WTC11 (cell line): ENCODE data around the gene RGS7. TPM values are rescaled to one million over a fixed set of nuclear protein-coding genes. Genes with fewer than 3 reads are reported as not detected.

Source experiments
- ATAC-seq: fragments of 200-7000 bp; cut with Tn5 transposase; 2 replicates; pipeline ENCODE4 v1.10.0; 2021; ENCODE audit warnings: mild to moderate bottlenecking, moderate library complexity
- CTCF ChIA-PET: fragments of 300-600 bp; sonication (Branson Sonifier 250); formaldehyde crosslinking; loops from one replicate; lab custom pipeline; 2021; ENCODE audit warnings: antibody characterized with exemption; lab: Charles Lee
- POLR2A ChIA-PET: fragments of 350-600 bp; sonication (Branson Sonifier 250); formaldehyde crosslinking; loops from one replicate; lab custom pipeline; 2021; ENCODE audit warnings: antibody characterized with exemption; lab: Charles Lee
- DNase-seq: peaks from one replicate; pipeline ENCODE4 v3.0.0; 2021; ENCODE audit warnings: low spot score
- H3K27ac Mint-ChIP-seq: 2 replicates; pipeline ENCODE4 v1.8.0; 2021; ENCODE audit warnings: mixed read lengths
- H3K27me3 Mint-ChIP-seq: 2 replicates; pipeline ENCODE4 v1.8.0; 2021; ENCODE audit warnings: low read depth, mild to moderate bottlenecking, moderate library complexity, mixed read lengths
- H3K36me3 Mint-ChIP-seq: 2 replicates; pipeline ENCODE4 v1.8.0; 2021; ENCODE audit warnings: mixed read lengths
- H3K4me1 Mint-ChIP-seq: 2 replicates; pipeline ENCODE4 v1.8.0; 2022; ENCODE audit warnings: mixed read lengths
- H3K4me3 Mint-ChIP-seq: 2 replicates; pipeline ENCODE4 v1.8.0; 2021; ENCODE audit warnings: mild to moderate bottlenecking, moderate library complexity, mixed read lengths
- H3K9me3 Mint-ChIP-seq: 2 replicates; pipeline ENCODE4 v1.8.0; 2021; ENCODE audit warnings: mixed read lengths
- ELF4 ChIP-seq: sonication (generic); formaldehyde crosslinking; IDR thresholded peaks from 2 replicates; pipeline ENCODE4 v1.8.1; 2022; ENCODE audit warnings: low read depth, mild to moderate bottlenecking, moderate library complexity, missing genetic modification reagents
- GTF2I ChIP-seq: fragments of 250-450 bp; sonication (Bioruptor Pico); conservative IDR thresholded peaks from 2 replicates; pipeline ENCODE4 v1.4.0; 2021; ENCODE audit warnings: mild to moderate bottlenecking
- KAT7 ChIP-seq: sonication (generic); formaldehyde crosslinking; IDR thresholded peaks from 2 replicates; pipeline ENCODE4 v1.8.1; 2023; ENCODE audit warnings: missing genetic modification reagents, mild to moderate bottlenecking, borderline replicate concordance
- MXD4 ChIP-seq: fragments of 250-450 bp; sonication (Bioruptor Pico); IDR thresholded peaks from 2 replicates; pipeline ENCODE4 v1.8.0; 2021; ENCODE audit warnings: mild to moderate bottlenecking, moderate library complexity, borderline replicate concordance
- NFYB ChIP-seq: sonication (generic); formaldehyde crosslinking; conservative IDR thresholded peaks from 2 replicates; pipeline ENCODE4 v1.8.0; 2022; ENCODE audit warnings: low read depth, missing genetic modification reagents
- RELA ChIP-seq: sonication (generic); formaldehyde crosslinking; IDR thresholded peaks from 2 replicates; pipeline ENCODE4 v1.8.1; 2022; ENCODE audit warnings: missing genetic modification reagents, mild to moderate bottlenecking, borderline replicate concordance
- SOX15 ChIP-seq: fragments of 250-450 bp; sonication (Bioruptor Pico); IDR thresholded peaks from 2 replicates; pipeline ENCODE4 v1.9.0; 2021; ENCODE audit warnings: mild to moderate bottlenecking
- TCF7 ChIP-seq: sonication (generic); formaldehyde crosslinking; IDR thresholded peaks from 2 replicates; pipeline ENCODE4 v1.8.0; 2022; ENCODE audit warnings: mild to moderate bottlenecking, low read depth, missing genetic modification reagents, moderate library complexity
- ZNF219 ChIP-seq: sonication (generic); formaldehyde crosslinking; IDR thresholded peaks from 2 replicates; pipeline ENCODE4 v1.8.0; 2023; ENCODE audit warnings: missing genetic modification reagents, mild to moderate bottlenecking, borderline replicate concordance
- ZNF232 ChIP-seq: sonication (generic); formaldehyde crosslinking; IDR thresholded peaks from 2 replicates; pipeline ENCODE4 v1.8.0; 2022; ENCODE audit warnings: mild to moderate bottlenecking, missing genetic modification reagents
- ZNF423 ChIP-seq: fragments of 250-450 bp; sonication (Bioruptor Pico); IDR thresholded peaks from 2 replicates; pipeline ENCODE4 v2.1.2; 2022; ENCODE audit warnings: mild to moderate bottlenecking, moderate library complexity
- total RNA-seq: library from RNA; stranded (reverse); gene quantifications from 3 replicates; pipeline ENCODE4 v1.2.3, GENCODE V29; 2021
- TF ChIP-seq, protein P1 (sequence below): sonication (generic); formaldehyde crosslinking; IDR thresholded peaks from 2 replicates; pipeline ENCODE4 v1.8.1; 2022; ENCODE audit warnings: low read depth, mild to moderate bottlenecking, moderate library complexity, missing genetic modification reagents, borderline replicate concordance
- TF ChIP-seq, protein P2 (sequence below): fragments of 250-450 bp; sonication (Bioruptor Pico); IDR thresholded peaks from 2 replicates; pipeline ENCODE4 v1.9.0; 2021; ENCODE audit warnings: mild to moderate bottlenecking
- TF ChIP-seq, protein P3 (sequence below): sonication (generic); formaldehyde crosslinking; IDR thresholded peaks from 2 replicates; pipeline ENCODE4 v1.8.0; 2023; ENCODE audit warnings: missing genetic modification reagents
- TF ChIP-seq, protein P4 (sequence below): fragments of 250-450 bp; sonication (Bioruptor Pico); IDR thresholded peaks from 2 replicates; pipeline ENCODE4 v1.9.0; 2021; ENCODE audit warnings: mild to moderate bottlenecking, borderline replicate concordance
- TF ChIP-seq, protein P5 (sequence below): sonication (generic); formaldehyde crosslinking; IDR thresholded peaks from 2 replicates; pipeline ENCODE4 v1.8.1; 2023; ENCODE audit warnings: mild to moderate bottlenecking, moderate library complexity, missing genetic modification reagents
- TF ChIP-seq, protein P6 (sequence below): sonication (generic); formaldehyde crosslinking; IDR thresholded peaks from 2 replicates; pipeline ENCODE4 v1.8.0; 2022; ENCODE audit warnings: missing genetic modification reagents

RGS7 gene
- total RNA-seq, 1 experiment from 2014 or later = 1.2 TPM

DNA sequence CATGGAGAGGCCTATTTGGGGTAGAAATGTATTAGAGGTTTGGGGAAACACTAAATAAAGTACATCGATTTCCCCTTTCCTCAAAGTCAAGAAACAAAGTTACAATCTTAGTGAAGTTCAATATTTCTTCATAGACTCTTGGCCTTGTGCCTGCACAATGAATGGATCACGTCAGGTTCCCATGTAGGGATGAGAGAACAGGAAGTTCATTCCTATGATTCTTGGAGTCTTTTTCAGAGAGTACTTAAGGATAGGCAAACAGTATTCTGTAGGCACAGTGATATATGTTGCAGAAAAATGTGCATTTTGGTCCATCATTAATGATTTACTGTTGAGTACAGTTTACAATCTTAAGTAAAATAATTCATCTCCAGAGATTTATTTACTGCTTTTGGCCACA lies 275.5 kb downstream of the RGS7 start:
- ATAC-seq (no peak), DNase-seq (no peak)
- Mint-ChIP-seq H3K4me3 (no peak overlapping the region), H3K36me3 (no peaks in the 10 kb centered on the region), H3K27me3 (no peaks in the 10 kb centered on the region), H3K4me1 (peaks cover 12% of the 10 kb centered on the region), H3K27ac (no peak overlapping the region), H3K9me3 (no peaks in the 10 kb centered on the region; the same call in 1 of the 2 replicates)
- ChIA-PET CTCF (no interaction called here), POLR2A (no interaction called here)
- TF ChIP-seq KAT7 (CRISPR knock-in tag) (no peak), ZNF232 (CRISPR knock-in tag) (no peak), GTF2I (CRISPR knock-in tag) (no peak), RELA (CRISPR knock-in tag) (no peak), TCF7 (CRISPR knock-in tag) (no peak)
- TF ChIP-seq, protein P1, sequence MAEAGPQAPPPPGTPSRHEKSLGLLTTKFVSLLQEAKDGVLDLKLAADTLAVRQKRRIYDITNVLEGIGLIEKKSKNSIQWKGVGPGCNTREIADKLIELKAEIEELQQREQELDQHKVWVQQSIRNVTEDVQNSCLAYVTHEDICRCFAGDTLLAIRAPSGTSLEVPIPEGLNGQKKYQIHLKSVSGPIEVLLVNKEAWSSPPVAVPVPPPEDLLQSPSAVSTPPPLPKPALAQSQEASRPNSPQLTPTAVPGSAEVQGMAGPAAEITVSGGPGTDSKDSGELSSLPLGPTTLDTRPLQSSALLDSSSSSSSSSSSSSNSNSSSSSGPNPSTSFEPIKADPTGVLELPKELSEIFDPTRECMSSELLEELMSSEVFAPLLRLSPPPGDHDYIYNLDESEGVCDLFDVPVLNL (CRISPR knock-in tag) = no peak

DNA sequence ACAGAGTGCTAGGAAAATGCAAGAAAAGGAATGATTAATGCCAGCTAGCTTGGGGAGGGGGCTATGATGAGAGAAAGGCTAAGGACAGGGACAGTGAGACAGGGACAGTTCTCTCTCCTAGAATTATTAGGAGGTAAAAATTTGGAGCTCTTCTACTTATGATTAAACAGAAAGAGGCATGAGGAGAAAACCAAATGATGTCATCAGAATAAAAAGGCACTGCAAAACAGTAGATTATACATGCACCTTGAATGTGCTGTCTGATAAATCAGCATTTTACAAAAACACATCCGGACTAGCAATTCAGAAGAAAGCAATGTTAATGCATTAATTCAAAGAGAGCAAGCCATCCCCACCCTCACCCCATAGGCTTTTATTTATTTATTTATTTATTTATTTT lies 277.5 kb downstream of the RGS7 start:
- POLR2A ChIA-PET = no interaction called here
- DNase-seq (no peak), ATAC-seq (no peak)
- TF ChIP-seq SOX15 (CRISPR knock-in tag) (no peak), MXD4 (CRISPR knock-in tag) (no peak), NFYB (no peak)
- TF ChIP-seq, protein P2, sequence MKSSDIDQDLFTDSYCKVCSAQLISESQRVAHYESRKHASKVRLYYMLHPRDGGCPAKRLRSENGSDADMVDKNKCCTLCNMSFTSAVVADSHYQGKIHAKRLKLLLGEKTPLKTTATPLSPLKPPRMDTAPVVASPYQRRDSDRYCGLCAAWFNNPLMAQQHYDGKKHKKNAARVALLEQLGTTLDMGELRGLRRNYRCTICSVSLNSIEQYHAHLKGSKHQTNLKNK (CRISPR knock-in tag) = no peak
- Mint-ChIP-seq H3K27me3 (no peaks in the 10 kb centered on the region), H3K27ac (no peak overlapping the region), H3K4me3 (no peak overlapping the region), H3K9me3 (no peaks in the 10 kb centered on the region), H3K4me1 (peaks cover 14% of the 10 kb centered on the region), H3K36me3 (no peaks in the 10 kb centered on the region)
- CTCF ChIA-PET = no interaction called here

DNA sequence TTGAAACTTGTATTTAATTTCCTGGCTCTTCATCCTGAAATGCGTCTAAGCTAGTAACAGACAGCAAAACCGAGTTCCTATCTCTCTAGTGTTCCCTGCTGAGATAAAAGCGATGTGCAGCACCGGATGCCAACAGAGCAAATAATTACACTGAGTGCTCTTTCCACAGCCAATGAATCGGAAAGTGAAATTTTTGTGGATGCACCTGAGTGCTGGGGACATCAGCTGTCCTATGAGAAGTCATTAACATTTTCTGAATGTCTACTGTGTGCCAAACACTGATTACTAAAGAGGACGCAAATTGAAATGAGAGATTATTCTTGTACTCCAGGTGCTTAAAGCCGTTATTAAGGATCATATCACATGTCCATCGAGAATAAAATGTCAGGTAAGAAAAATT lies 278.0 kb downstream of the RGS7 start:
- H3K36me3 Mint-ChIP-seq = no peaks in the 10 kb centered on the region
- ATAC-seq (no peak), DNase-seq (no peak)
- peaks cover 18% of the 10 kb centered on the region for H3K4me1 Mint-ChIP-seq
- no peaks in the 10 kb centered on the region for H3K9me3 Mint-ChIP-seq
- ChIA-PET POLR2A (no interaction called here), CTCF (no interaction called here)
- no peak overlapping the region for H3K4me3 Mint-ChIP-seq
- no peaks in the 10 kb centered on the region for H3K27me3 Mint-ChIP-seq
- no peak overlapping the region for H3K27ac Mint-ChIP-seq
- TF ChIP-seq ZNF219 (CRISPR knock-in tag) = no peak
- TF ChIP-seq, protein P3, sequence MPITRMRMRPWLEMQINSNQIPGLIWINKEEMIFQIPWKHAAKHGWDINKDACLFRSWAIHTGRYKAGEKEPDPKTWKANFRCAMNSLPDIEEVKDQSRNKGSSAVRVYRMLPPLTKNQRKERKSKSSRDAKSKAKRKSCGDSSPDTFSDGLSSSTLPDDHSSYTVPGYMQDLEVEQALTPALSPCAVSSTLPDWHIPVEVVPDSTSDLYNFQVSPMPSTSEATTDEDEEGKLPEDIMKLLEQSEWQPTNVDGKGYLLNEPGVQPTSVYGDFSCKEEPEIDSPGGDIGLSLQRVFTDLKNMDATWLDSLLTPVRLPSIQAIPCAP = no peak
- no peak for TF ChIP-seq TCF7 (CRISPR knock-in tag)
- TF ChIP-seq, protein P4, sequence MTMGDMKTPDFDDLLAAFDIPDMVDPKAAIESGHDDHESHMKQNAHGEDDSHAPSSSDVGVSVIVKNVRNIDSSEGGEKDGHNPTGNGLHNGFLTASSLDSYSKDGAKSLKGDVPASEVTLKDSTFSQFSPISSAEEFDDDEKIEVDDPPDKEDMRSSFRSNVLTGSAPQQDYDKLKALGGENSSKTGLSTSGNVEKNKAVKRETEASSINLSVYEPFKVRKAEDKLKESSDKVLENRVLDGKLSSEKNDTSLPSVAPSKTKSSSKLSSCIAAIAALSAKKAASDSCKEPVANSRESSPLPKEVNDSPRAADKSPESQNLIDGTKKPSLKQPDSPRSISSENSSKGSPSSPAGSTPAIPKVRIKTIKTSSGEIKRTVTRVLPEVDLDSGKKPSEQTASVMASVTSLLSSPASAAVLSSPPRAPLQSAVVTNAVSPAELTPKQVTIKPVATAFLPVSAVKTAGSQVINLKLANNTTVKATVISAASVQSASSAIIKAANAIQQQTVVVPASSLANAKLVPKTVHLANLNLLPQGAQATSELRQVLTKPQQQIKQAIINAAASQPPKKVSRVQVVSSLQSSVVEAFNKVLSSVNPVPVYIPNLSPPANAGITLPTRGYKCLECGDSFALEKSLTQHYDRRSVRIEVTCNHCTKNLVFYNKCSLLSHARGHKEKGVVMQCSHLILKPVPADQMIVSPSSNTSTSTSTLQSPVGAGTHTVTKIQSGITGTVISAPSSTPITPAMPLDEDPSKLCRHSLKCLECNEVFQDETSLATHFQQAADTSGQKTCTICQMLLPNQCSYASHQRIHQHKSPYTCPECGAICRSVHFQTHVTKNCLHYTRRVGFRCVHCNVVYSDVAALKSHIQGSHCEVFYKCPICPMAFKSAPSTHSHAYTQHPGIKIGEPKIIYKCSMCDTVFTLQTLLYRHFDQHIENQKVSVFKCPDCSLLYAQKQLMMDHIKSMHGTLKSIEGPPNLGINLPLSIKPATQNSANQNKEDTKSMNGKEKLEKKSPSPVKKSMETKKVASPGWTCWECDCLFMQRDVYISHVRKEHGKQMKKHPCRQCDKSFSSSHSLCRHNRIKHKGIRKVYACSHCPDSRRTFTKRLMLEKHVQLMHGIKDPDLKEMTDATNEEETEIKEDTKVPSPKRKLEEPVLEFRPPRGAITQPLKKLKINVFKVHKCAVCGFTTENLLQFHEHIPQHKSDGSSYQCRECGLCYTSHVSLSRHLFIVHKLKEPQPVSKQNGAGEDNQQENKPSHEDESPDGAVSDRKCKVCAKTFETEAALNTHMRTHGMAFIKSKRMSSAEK = no peak
- no peak for TF ChIP-seq ELF4
- TF ChIP-seq ZNF423 = no peak
- no peak for TF ChIP-seq NFYB
- TF ChIP-seq, protein P5, sequence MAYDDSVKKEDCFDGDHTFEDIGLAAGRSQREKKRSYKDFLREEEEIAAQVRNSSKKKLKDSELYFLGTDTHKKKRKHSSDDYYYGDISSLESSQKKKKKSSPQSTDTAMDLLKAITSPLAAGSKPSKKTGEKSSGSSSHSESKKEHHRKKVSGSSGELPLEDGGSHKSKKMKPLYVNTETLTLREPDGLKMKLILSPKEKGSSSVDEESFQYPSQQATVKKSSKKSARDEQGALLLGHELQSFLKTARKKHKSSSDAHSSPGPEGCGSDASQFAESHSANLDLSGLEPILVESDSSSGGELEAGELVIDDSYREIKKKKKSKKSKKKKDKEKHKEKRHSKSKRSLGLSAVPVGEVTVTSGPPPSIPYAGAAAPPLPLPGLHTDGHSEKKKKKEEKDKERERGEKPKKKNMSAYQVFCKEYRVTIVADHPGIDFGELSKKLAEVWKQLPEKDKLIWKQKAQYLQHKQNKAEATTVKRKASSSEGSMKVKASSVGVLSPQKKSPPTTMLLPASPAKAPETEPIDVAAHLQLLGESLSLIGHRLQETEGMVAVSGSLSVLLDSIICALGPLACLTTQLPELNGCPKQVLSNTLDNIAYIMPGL (CRISPR knock-in tag) = no peak
- TF ChIP-seq, protein P6, sequence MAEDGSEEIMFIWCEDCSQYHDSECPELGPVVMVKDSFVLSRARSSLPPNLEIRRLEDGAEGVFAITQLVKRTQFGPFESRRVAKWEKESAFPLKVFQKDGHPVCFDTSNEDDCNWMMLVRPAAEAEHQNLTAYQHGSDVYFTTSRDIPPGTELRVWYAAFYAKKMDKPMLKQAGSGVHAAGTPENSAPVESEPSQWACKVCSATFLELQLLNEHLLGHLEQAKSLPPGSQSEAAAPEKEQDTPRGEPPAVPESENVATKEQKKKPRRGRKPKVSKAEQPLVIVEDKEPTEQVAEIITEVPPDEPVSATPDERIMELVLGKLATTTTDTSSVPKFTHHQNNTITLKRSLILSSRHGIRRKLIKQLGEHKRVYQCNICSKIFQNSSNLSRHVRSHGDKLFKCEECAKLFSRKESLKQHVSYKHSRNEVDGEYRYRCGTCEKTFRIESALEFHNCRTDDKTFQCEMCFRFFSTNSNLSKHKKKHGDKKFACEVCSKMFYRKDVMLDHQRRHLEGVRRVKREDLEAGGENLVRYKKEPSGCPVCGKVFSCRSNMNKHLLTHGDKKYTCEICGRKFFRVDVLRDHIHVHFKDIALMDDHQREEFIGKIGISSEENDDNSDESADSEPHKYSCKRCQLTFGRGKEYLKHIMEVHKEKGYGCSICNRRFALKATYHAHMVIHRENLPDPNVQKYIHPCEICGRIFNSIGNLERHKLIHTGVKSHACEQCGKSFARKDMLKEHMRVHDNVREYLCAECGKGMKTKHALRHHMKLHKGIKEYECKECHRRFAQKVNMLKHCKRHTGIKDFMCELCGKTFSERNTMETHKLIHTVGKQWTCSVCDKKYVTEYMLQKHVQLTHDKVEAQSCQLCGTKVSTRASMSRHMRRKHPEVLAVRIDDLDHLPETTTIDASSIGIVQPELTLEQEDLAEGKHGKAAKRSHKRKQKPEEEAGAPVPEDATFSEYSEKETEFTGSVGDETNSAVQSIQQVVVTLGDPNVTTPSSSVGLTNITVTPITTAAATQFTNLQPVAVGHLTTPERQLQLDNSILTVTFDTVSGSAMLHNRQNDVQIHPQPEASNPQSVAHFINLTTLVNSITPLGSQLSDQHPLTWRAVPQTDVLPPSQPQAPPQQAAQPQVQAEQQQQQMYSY (CRISPR knock-in tag) = no peak
